K562 (cell line): ENCODE results near the gene CDR2L. TPM values are rescaled to one million over a fixed set of nuclear protein-coding genes. Genes with fewer than 3 reads are reported as not detected.

Source experiments
- ATAC-seq: fragments of 200-7000 bp; cut with Tn5 transposase; 3 replicates; pipeline ENCODE4 v1.9.1; 2020; ENCODE audit warnings: moderate library complexity
- BruUV-seq: library from RNA; stranded (reverse); fragments of 400-500 nt; replicated peaks from 2 replicates; lab custom pipeline; 2021; lab: Mats Ljungman, UMichigan
- CTCF ChIA-PET: fragments of 300-600 bp; formaldehyde crosslinking; extraction: SDS; loops from one replicate; lab custom pipeline; 2021; ENCODE audit warnings: low intra/inter-chr PET ratio; lab: Yijun Ruan, JAX
- POLR2A ChIA-PET: fragments of 300-600, 350-650 bp; sonication (Branson Sonifier 250); formaldehyde crosslinking; extraction: SDS; loops from one replicate; lab custom pipeline; 2021; ENCODE audit warnings: antibody characterized with exemption, inconsistent platforms; lab: Yijun Ruan, JAX
- DNase-seq, 4 experiments: peaks; one replicate each; pipeline versions ENCODE4 v3.0.0 to v3.0.0-alpha.2; 2011 to 2018; ENCODE audit warnings: low spot score in 3 of 4, mixed read lengths in 3 of 4; ENCODE audit errors: extremely low read depth in 1 of 4
- FAIRE-seq: peaks from 2 replicates; lab custom pipeline; 2011; peaks lifted over from hg19 to GRCh38; lab: Jason Lieb, UNC
- H2AFZ ChIP-seq: 2 replicates; pipeline ENCODE4 v1.6.0; 2011; ENCODE audit warnings: low read depth, low read length, control low read depth, inconsistent platforms
- H3K27ac ChIP-seq: fragments of 200-600 bp; 3 replicates; pipeline ENCODE4 v1.8.0; 2011; ENCODE audit warnings: low read depth, mild to moderate bottlenecking, control low read depth, inconsistent platforms, low read length, moderate library complexity, mixed read lengths; ENCODE audit errors: extremely low read depth
- H3K27me3 ChIP-seq, 2 experiments: fragments of 300-600 bp in 1 of 2; 2 replicates in 1 of 2; 3 replicates in 1 of 2; pipeline versions ENCODE4 v1.6.0 to v1.8.0; 2011; ENCODE audit warnings: inconsistent platforms in 2 of 2, low read length in 2 of 2, mild to moderate bottlenecking in 1 of 2, mixed read lengths in 1 of 2, moderate library complexity in 1 of 2; ENCODE audit not compliant: control insufficient read depth in 2 of 2, insufficient read depth in 2 of 2
- H3K36me3 ChIP-seq: fragments of 300-600 bp; 3 replicates; pipeline ENCODE4 v1.8.0; 2011; ENCODE audit warnings: mild to moderate bottlenecking, low read length, inconsistent platforms; ENCODE audit not compliant: control insufficient read depth, insufficient read depth
- H3K4me1 ChIP-seq, 2 experiments: fragments of 200-600 bp in 1 of 2; replicated peaks in 1 of 2; 2 replicates in 1 of 2; 3 replicates in 1 of 2; pipeline versions ENCODE4 v1.5.1 to v1.8.0; 2011; ENCODE audit warnings: inconsistent platforms in 2 of 2, low read length in 2 of 2, mild to moderate bottlenecking in 1 of 2, mixed read lengths in 1 of 2, moderate library complexity in 1 of 2; ENCODE audit not compliant: control insufficient read depth in 2 of 2, insufficient read depth in 2 of 2
- H3K4me2 ChIP-seq: 2 replicates; pipeline ENCODE4 v1.6.1; 2011; ENCODE audit warnings: low read length, control low read depth, inconsistent platforms, mixed read lengths; ENCODE audit not compliant: insufficient read depth
- H3K4me3 ChIP-seq: fragments of 200-600 bp; sonication (generic), shearing (Covaris generic); 2 replicates; pipeline ENCODE4 v1.5.1; 2016; ENCODE audit warnings: control low read depth, inconsistent platforms
- H3K79me2 ChIP-seq: fragments of 200-600 bp; 3 replicates; pipeline ENCODE4 v1.8.0; 2011; ENCODE audit warnings: low read length, inconsistent platforms; ENCODE audit not compliant: control insufficient read depth, insufficient read depth
- H3K9ac ChIP-seq, 2 experiments: 2 replicates each; pipeline versions ENCODE4 v1.6.0 to v1.6.1; 2011; ENCODE audit warnings: low read depth in 2 of 2, low read length in 2 of 2, control low read depth in 1 of 2, inconsistent platforms in 1 of 2, mild to moderate bottlenecking in 1 of 2, mixed read lengths in 1 of 2; ENCODE audit not compliant: insufficient read depth in 1 of 2
- H3K9me1 ChIP-seq: one replicate; pipeline ENCODE4 v1.6.0; 2011; ENCODE audit warnings: inconsistent platforms, mild to moderate bottlenecking, low read length, moderate library complexity; ENCODE audit not compliant: control insufficient read depth, insufficient read depth
- H3K9me3 ChIP-seq: replicated peaks from 2 replicates; pipeline ENCODE4 v1.5.1; 2011; ENCODE audit warnings: low read depth, low read length, inconsistent platforms; ENCODE audit not compliant: control insufficient read depth, insufficient read depth
- H4K20me1 ChIP-seq: replicated peaks from 2 replicates; pipeline ENCODE4 v1.6.1; 2011; ENCODE audit warnings: low read length, inconsistent platforms, mixed read lengths; ENCODE audit not compliant: control insufficient read depth, insufficient read depth
- NR4A1 ChIP-seq, 2 experiments: fragments of 250-450 bp in 1 of 2; fragments of 450-650 bp in 1 of 2; sonication (Bioruptor Pico) in 1 of 2; IDR thresholded peaks; 2 replicates each; pipeline versions ENCODE4 v1.4.0 to v1.6.1; 2016 to 2020; ENCODE audit warnings: mild to moderate bottlenecking in 2 of 2, missing compliant biosample characterization in 1 of 2, missing genetic modification characterization in 1 of 2, moderate library complexity in 1 of 2
- RCOR1 ChIP-seq, 2 experiments: IDR thresholded peaks; 2 replicates each; pipeline ENCODE4 v1.6.1; 2012; ENCODE audit warnings: low read depth in 2 of 2, low read length in 2 of 2, borderline replicate concordance in 1 of 2, improper control_type of control experiment in 1 of 2
- ZNF311 ChIP-seq: fragments of 250-450 bp; sonication (Bioruptor Pico); IDR thresholded peaks from 2 replicates; pipeline ENCODE4 v1.4.0; 2020; ENCODE audit warnings: mild to moderate bottlenecking, moderate library complexity
- ZNF395 ChIP-seq: fragments of 200-800 bp; sonication (Bioruptor generic); IDR thresholded peaks from 2 replicates; pipeline ENCODE4 v1.6.1; 2017; ENCODE audit warnings: missing genetic modification characterization, missing compliant biosample characterization
- WGBS: fragments of 100-300 bp; shearing (Covaris generic); methylation state at CpG from one replicate; pipeline ENCODE4 v1.1.6; 2016; ENCODE audit warnings: low coverage, mixed read lengths; ENCODE audit not compliant: insufficient coverage; ENCODE audit errors: missing lambda C conversion rate; 5-methylcytosine and 5-hydroxymethylcytosine counted together
- in situ Hi-C: fragments of 300-500 bp; cut with MboI; formaldehyde crosslinking; loops from 4 replicates; pipeline ENCODE4 v1.15.0; 2018; ENCODE audit warnings: inconsistent platforms, mixed read lengths
- intact Hi-C: fragments of 100-400 bp; cut with micrococcal nuclease; formaldehyde crosslinking; loops from 2 replicates; pipeline ENCODE4 v1.14.2; 2022
- polyA plus RNA-seq, 8 experiments: library from polyadenylated mRNA; depleted of rRNA in 4 of 8; stranded (reverse) in 5 of 8; unstranded in 3 of 8; fragments of >200 nt; fragmentation: Nextera tagmentation in 2 of 8; fragmentation: Illumina TruSeq in 1 of 8; extraction: Ambion mirVana in 2 of 8; extraction: Trizol in 1 of 8; gene quantifications; 2 replicates each; pipeline versions ENCODE4 v1.2.1 to v1.2.3, GENCODE V29; 2011 to 2014; ENCODE audit warnings: inconsistent platforms in 1 of 8, missing spikeins in 1 of 8
- total RNA-seq, 7 experiments: library from RNA; depleted of rRNA in 6 of 7; stranded (reverse); fragments of >200 nt in 6 of 7; fragmentation: Illumina TruSeq in 2 of 7; extraction: Trizol in 2 of 7; gene quantifications; 2 replicates each; pipeline versions ENCODE4 v1.2.1 to v1.2.3, GENCODE V29; 2011 to 2021; ENCODE audit warnings: low replicate concordance in 1 of 7
- TF ChIP-seq, protein P1 (sequence below): fragments of 450-650 bp; IDR thresholded peaks from 2 replicates; pipeline ENCODE4 v1.6.1; 2016; ENCODE audit warnings: mild to moderate bottlenecking
- TF ChIP-seq, protein P2 (sequence below): fragments of 250-450 bp; sonication (Bioruptor Pico); IDR thresholded peaks from 2 replicates; pipeline ENCODE4 v1.8.0; 2021; ENCODE audit warnings: moderate library complexity, mild to moderate bottlenecking, inconsistent platforms
- TF ChIP-seq, protein P3 (sequence below), 3 experiments: fragments of 200-800 bp in 1 of 3; fragments of 250-450 bp in 1 of 3; fragments of 450-650 bp in 1 of 3; sonication (Bioruptor Pico) in 1 of 3; sonication (Bioruptor generic) in 1 of 3; formaldehyde crosslinking in 1 of 3; IDR thresholded peaks; 2 replicates each; pipeline versions ENCODE4 v1.6.1 to v1.8.0; 2016 to 2022; ENCODE audit warnings: mild to moderate bottlenecking in 2 of 3, missing genetic modification characterization in 2 of 3, missing compliant biosample characterization in 1 of 3, moderate library complexity in 1 of 3

CDR2L gene
- total and polyA plus RNA-seq, 9 of the 15 experiments (the other 6 are each of a cell fraction or from before 2014, with no cell fraction given): 2.7 to 16.0 (median 7.3) TPM

- intact Hi-C loops: no loop called here
- WGBS: 82% methylated on average over 5 of the region's 5 CpGs
Measured at GRCh38 chr17:75012096-75012345, 24.6 kb downstream of the CDR2L start.

More at GRCh38 chr17:75012096-75012345, 24.6 kb downstream of the CDR2L start:
- TF ChIP-seq RCOR1 (IDR thresholded peaks at IDR 0.05; ENCODE audit: borderline replicate concordance in 1 of 2, low read depth in 2 of 2, low read length in 2 of 2) (no peak), ZNF311 (CRISPR knock-in tag) (no peak), NR4A1 (CRISPR knock-in tag; IDR thresholded peaks at IDR 0.05) (no peak), NR4A1 (tag; IDR thresholded peaks at IDR 0.05) (no peak), ZNF395 (CRISPR knock-in tag) (0 out of 2 replicates have a peak, but pooled peaks have one; percentile 30)
- TF ChIP-seq, protein P1, sequence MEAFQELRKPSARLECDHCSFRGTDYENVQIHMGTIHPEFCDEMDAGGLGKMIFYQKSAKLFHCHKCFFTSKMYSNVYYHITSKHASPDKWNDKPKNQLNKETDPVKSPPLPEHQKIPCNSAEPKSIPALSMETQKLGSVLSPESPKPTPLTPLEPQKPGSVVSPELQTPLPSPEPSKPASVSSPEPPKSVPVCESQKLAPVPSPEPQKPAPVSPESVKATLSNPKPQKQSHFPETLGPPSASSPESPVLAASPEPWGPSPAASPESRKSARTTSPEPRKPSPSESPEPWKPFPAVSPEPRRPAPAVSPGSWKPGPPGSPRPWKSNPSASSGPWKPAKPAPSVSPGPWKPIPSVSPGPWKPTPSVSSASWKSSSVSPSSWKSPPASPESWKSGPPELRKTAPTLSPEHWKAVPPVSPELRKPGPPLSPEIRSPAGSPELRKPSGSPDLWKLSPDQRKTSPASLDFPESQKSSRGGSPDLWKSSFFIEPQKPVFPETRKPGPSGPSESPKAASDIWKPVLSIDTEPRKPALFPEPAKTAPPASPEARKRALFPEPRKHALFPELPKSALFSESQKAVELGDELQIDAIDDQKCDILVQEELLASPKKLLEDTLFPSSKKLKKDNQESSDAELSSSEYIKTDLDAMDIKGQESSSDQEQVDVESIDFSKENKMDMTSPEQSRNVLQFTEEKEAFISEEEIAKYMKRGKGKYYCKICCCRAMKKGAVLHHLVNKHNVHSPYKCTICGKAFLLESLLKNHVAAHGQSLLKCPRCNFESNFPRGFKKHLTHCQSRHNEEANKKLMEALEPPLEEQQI: no peak
- TF ChIP-seq, protein P2, sequence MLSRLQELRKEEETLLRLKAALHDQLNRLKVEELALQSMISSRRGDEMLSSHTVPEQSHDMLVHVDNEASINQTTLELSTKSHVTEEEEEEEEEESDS (CRISPR knock-in tag): no peak
- TF ChIP-seq, protein P3, sequence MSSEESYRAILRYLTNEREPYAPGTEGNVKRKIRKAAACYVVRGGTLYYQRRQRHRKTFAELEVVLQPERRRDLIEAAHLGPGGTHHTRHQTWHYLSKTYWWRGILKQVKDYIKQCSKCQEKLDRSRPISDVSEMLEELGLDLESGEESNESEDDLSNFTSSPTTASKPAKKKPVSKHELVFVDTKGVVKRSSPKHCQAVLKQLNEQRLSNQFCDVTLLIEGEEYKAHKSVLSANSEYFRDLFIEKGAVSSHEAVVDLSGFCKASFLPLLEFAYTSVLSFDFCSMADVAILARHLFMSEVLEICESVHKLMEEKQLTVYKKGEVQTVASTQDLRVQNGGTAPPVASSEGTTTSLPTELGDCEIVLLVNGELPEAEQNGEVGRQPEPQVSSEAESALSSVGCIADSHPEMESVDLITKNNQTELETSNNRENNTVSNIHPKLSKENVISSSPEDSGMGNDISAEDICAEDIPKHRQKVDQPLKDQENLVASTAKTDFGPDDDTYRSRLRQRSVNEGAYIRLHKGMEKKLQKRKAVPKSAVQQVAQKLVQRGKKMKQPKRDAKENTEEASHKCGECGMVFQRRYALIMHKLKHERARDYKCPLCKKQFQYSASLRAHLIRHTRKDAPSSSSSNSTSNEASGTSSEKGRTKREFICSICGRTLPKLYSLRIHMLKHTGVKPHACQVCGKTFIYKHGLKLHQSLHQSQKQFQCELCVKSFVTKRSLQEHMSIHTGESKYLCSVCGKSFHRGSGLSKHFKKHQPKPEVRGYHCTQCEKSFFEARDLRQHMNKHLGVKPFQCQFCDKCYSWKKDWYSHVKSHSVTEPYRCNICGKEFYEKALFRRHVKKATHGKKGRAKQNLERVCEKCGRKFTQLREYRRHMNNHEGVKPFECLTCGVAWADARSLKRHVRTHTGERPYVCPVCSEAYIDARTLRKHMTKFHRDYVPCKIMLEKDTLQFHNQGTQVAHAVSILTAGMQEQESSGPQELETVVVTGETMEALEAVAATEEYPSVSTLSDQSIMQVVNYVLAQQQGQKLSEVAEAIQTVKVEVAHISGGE (CRISPR knock-in tag; IDR thresholded peaks at IDR 0.05): 0 out of 6 replicates have a peak, but pooled peaks of 1 of the 3 experiments have one; percentile 72
- BruUV-seq: TSS peak; percentile 78
- Histone ChIP-seq H2AFZ (peak overlapping the region; percentile 83), H3K4me1 (peaks cover 10 to 11% of the 10 kb centered on the region in 2 experiments; a peak in 4 of 5 replicates), H3K36me3 (peaks cover 18% of the 10 kb centered on the region; the same call in 2 of the 3 replicates), H3K27me3 (no peaks in the 10 kb centered on the region), H4K20me1 (no peaks in the 10 kb centered on the region), H3K9ac (peak overlapping the region; percentile 92 to 96), H3K9me3 (no peaks in the 10 kb centered on the region), H3K27ac (peak overlapping the region; percentile 60), H3K4me3 (peak overlapping the region; percentile 85), H3K9me1 (no peaks in the 10 kb centered on the region), H3K4me2 (peak overlapping the region; percentile 85), H3K79me2 (peaks cover 35% of the 10 kb centered on the region)
- no peak for FAIRE-seq
- no peak for ATAC-seq
- in situ Hi-C loops: no loop called here
- CTCF ChIA-PET: interaction anchor here (1.1 to 1.9 kb wide), 2 partner anchors 22 to 190 kb away, joined by 5 to 8 read pairs; no protein-coding TSS in a partner anchor
- POLR2A ChIA-PET: interaction anchor here (0.6 to 4.7 kb wide), 24 partner anchors 9 to 169 kb away, joined by 3 to 26 read pairs (median 4); partner anchors contain the start of genes ATP5PD, CDR2L, KCTD2 and NT5C
- no peak for DNase-seq
